NCI-H1417 (cell line): ENCODE results near the gene USF2.

Experiments
- DNase-seq, 3 experiments: peaks; one replicate each; lab custom pipeline; 2025; lab: John Stamatoyannopoulos, UW

Gene USF2

GRCh38 chr19:35298561-35298972 is 29.8 kb downstream of the USF2 start:
- DNase-seq: no peak

GRCh38 chr19:35299523-35300338 is 31.0 kb downstream of the USF2 start:
- DNase-seq: peak in 1 of 3 experiments; percentile 9

GRCh38 chr19:35300339-35300649 is 31.5 kb downstream of the USF2 start:
- no peak for DNase-seq

- no peak for DNase-seq
Observed at GRCh38 chr19:35301961-35302360, 33.2 kb downstream of the USF2 start.

- no peak for DNase-seq
Observed at GRCh38 chr19:35302446-35302845, 33.7 kb downstream of the USF2 start.

- DNase-seq: peak in 1 of 3 experiments; percentile 8
Observed at GRCh38 chr19:35303357-35303915, 34.7 kb downstream of the USF2 start.

GRCh38 chr19:35304036-35304435 is 35.3 kb downstream of the USF2 start:
- no peak for DNase-seq

- no peak for DNase-seq
Observed at GRCh38 chr19:35305181-35305580, 36.4 kb downstream of the USF2 start.

GRCh38 chr19:35306473-35307246 is 37.9 kb downstream of the USF2 start:
- DNase-seq: peak in 1 of 3 experiments; percentile 26

GRCh38 chr19:35307931-35308330 is 39.2 kb downstream of the USF2 start:
- DNase-seq: no peak

- DNase-seq: no peak
Observed at GRCh38 chr19:35308910-35309309, 40.1 kb downstream of the USF2 start.

- no peak for DNase-seq
Observed at GRCh38 chr19:35309481-35310279, 40.9 kb downstream of the USF2 start.

- no peak for DNase-seq
Observed at GRCh38 chr19:35310331-35310730, 41.6 kb downstream of the USF2 start.

- DNase-seq: no peak
Observed at GRCh38 chr19:35310811-35311465, 42.2 kb downstream of the USF2 start.

GRCh38 chr19:35311901-35312665 is 43.3 kb downstream of the USF2 start:
- no peak for DNase-seq

GRCh38 chr19:35313587-35313986 is 44.8 kb downstream of the USF2 start:
- peak in 1 of 3 experiments; percentile 5 for DNase-seq

- DNase-seq: no peak
Observed at GRCh38 chr19:35314031-35314430, 45.3 kb downstream of the USF2 start.

- DNase-seq: no peak
Observed at GRCh38 chr19:35314858-35315470, 46.2 kb downstream of the USF2 start.

- DNase-seq: no peak
Observed at GRCh38 chr19:35315883-35316282, 47.1 kb downstream of the USF2 start.

- peak; percentile 12 to 83 (median 27) for DNase-seq
Observed at GRCh38 chr19:35316560-35316959, 47.8 kb downstream of the USF2 start.
